ENCODE results near the gene CRAT. TPM values are rescaled to one million over a fixed set of nuclear protein-coding genes. Genes with fewer than 3 reads are reported as not detected.

CRAT gene
- total RNA-seq, 1 donor from 2014 or later: 26.4 TPM

DNA sequence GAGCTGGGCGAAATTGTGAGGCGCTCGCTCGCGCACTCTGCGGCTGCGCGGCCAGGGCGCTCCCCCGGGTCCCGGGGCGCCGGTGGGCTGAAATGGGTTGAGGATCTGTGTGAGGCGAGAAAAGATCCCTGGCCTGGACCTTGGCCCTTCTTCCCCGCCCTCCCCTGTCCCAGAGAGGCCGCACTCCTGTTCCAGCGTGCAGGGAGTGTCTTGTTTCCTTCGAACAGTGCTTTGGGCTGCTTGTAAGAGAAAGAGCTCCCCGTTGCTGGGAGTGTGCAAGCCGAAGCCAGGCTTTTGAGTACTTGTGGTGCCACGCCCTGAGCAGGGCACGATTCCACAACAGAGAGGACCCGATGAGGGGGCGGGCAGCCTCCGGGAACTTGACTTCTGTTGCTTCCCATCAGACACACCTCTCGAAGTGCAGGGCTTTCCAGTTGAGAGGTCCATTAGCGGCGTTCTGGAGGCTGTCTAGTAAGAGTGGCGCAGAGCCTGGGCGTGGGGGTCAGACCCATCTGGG lies 29.1 kb downstream of the CRAT start:
- H3K36me3 Mint-ChIP-seq: no peaks in the 10 kb centered on the region
- H3K4me1 Mint-ChIP-seq: peaks cover 19% of the 10 kb centered on the region
- peak overlapping the region; percentile 39 for H3K27ac Mint-ChIP-seq
- TF ChIP-seq CTCF (IDR thresholded peaks at IDR 0.05; ENCODE audit: unreplicated experiment): no peak
- no peak for DNase-seq (ENCODE audit: low spot score in 2 of 2, unreplicated experiment in 2 of 2)
- no peaks in the 10 kb centered on the region for H3K9me3 Mint-ChIP-seq
- H3K27me3 Mint-ChIP-seq (ENCODE audit: low read depth): no peaks in the 10 kb centered on the region
- H3K4me3 Mint-ChIP-seq: peak overlapping the region; percentile 85

DNA sequence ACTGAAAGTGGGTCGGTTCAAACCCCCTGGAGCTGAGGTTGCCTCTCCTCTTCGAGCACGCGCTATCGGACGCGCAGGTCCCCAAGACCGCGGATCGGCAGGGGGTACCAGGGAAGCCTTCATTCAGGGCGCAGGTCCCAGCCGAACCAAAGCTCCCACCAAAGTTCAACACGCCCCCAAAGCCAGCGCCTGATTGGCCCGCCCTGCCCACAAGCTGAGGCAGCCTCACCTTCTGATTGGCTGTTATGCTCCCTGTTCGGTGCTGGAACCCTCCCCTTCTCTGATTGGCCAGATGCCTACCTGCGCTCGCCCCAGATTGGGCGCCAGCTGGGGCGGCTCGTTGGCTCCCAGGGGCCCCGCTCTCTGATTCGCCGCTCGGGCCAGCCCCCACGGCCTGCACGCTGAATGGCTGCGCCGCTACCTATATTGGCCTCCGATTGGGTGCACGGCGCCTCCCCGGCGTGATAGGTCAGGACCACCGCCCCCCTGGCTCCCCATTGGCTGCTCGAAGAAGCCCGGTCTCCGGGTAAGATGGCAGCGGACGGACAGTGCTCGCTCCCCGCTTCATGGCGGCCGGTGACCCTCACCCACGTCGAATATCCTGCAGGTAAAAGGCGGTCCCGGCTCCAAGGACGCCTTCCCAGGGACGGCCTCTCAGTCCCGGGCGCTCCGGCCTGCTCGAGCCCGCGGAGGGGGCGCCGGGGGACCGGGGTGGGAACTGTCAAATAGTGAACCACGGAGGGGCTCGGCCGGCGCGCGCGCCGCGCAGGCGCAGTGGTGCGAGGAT lies 29.8 kb downstream of the CRAT start, which contains the start of gene DOLPP1:
Gene DOLPP1 (plus strand): TSS at position 511 of the 787 bp plus-strand sequence. CDS start 21 bp downstream, at position 532.
- peak within 1 kb of the TSS; percentile 78 for H3K27ac Mint-ChIP-seq
- no peak for TF ChIP-seq CTCF (IDR thresholded peaks at IDR 0.05; ENCODE audit: unreplicated experiment)

DNA sequence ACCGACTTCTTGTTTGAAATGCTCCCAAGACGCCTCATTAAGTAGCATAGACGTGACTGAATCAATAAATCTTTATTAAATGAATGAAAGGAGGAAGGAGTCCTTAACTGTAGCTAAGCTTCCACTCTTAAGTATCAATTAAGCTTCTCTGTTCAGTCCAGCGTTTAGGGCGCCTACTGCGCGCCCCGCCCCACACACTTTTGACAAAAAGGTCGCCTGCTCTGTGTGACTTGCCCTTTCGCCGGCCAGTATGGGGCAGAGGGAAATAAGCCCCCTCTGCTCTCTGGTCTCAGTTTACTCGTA lies 30.3 kb downstream of the CRAT start:
- DNase-seq (ENCODE audit: low spot score in 2 of 2, unreplicated experiment in 2 of 2): no peak
- Mint-ChIP-seq H3K36me3 (no peaks in the 10 kb centered on the region), H3K27ac (peak overlapping the region; percentile 78), H3K9me3 (no peaks in the 10 kb centered on the region), H3K4me3 (peak overlapping the region; percentile 85), H3K4me1 (peaks cover 19% of the 10 kb centered on the region), H3K27me3 (ENCODE audit: low read depth) (no peaks in the 10 kb centered on the region)
- TF ChIP-seq CTCF (IDR thresholded peaks at IDR 0.05; ENCODE audit: unreplicated experiment): no peak

More for the DNA sequence above, 29.8 kb downstream of the CRAT start, which contains the start of gene DOLPP1:
- peak within 1 kb of the TSS; percentile 85 for H3K4me3 Mint-ChIP-seq
- no peaks in the 10 kb centered on the region for H3K36me3 Mint-ChIP-seq
- DNase-seq (ENCODE audit: low spot score in 2 of 2, unreplicated experiment in 2 of 2): peak; percentile 98
- H3K9me3 Mint-ChIP-seq: no peaks in the 10 kb centered on the region
- peaks cover 19% of the 10 kb centered on the region for H3K4me1 Mint-ChIP-seq
- H3K27me3 Mint-ChIP-seq (ENCODE audit: low read depth): no peaks in the 10 kb centered on the region

DNA sequence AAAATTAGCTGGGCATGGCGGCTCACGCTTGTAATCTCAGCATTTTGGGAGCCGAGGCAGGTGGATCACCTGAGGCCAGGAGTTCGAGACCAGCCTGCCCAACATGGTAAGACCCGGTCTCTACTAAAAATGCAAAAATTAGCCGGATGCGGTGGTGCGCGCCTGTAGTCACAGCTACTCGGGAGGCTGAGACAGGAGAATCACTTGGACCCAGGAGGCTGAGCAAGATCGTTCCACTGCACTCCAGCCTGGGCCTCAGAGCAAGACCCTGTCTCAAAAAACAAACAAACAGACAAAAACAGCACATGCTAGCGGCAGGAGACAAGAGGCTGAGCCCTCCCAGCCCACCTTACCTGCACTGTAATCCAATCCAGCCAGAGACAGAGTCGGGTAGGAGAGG lies 30.8 kb downstream of the CRAT start:
- H3K4me1 Mint-ChIP-seq: peaks cover 19% of the 10 kb centered on the region

DNA sequence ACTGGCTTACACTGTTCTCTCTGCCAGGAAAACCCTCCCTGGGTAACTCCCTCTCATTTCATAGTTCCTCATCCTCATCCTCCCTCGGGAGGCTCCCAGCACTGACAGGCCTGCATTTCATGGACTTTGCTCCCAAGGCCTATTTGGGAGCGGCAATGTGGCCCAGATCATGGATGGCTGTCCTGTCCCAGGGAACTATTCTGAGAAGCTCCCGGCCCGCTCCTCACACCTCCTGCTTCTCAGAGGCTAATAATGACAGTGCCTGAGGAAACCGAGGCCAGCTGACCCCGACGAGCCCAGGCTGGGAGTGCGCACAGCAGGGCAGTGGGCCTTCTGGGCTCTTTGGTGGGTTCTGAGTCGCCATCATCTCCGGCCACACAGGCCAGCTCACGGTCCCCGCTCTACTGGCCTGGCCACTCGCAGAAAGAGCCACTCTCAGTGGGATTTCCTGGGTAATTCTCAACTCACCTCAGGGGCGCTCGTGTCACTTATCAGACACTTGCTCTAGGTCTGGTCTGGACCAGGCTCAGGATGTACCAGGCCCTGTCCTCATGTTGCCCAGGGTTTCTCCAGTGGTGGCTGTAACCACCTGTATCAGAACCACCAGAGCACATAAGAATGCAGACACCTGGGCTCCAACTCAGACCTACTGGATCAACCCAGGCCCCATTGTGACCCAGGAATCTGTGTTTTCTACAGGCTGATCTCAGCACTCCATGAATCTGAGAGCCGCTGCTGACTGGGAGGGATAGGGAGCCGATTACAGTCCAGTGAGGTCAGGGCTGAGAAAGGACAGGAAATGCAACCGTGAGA lies 31.7 kb downstream of the CRAT start:
- Mint-ChIP-seq H3K27me3 (ENCODE audit: low read depth) (no peaks in the 10 kb centered on the region), H3K27ac (no peak overlapping the region), H3K36me3 (no peaks in the 10 kb centered on the region), H3K9me3 (no peaks in the 10 kb centered on the region), H3K4me1 (peaks cover 19% of the 10 kb centered on the region), H3K4me3 (peak overlapping the region; percentile 85)
- no peak for DNase-seq (ENCODE audit: low spot score in 2 of 2, unreplicated experiment in 2 of 2)
- no peak for TF ChIP-seq CTCF (IDR thresholded peaks at IDR 0.05; ENCODE audit: unreplicated experiment)

More for the DNA sequence above, 30.8 kb downstream of the CRAT start:
- Mint-ChIP-seq H3K9me3 (no peaks in the 10 kb centered on the region), H3K4me3 (peak overlapping the region; percentile 85), H3K27ac (no peak overlapping the region), H3K27me3 (ENCODE audit: low read depth) (no peaks in the 10 kb centered on the region), H3K36me3 (no peaks in the 10 kb centered on the region)
- DNase-seq (ENCODE audit: low spot score in 2 of 2, unreplicated experiment in 2 of 2): no peak
- TF ChIP-seq CTCF (IDR thresholded peaks at IDR 0.05; ENCODE audit: unreplicated experiment): no peak

Measured in mesothelial cell of epicardium (in vitro differentiated cells).